NCI-H1092 treated with DMSO at 0.1 percent for 48 hours (cell line): ENCODE data around the gene SFTPD.
A peak's percentile ranks its signal among the peaks of the same experiment; 100 is the strongest.

ENCODE experiments used
- DNase-seq: peaks from one replicate; lab custom pipeline; 2025; lab: John Stamatoyannopoulos, UW

The SFTPD gene

GRCh38 chr10:79944428-79945395, 4.2 kb downstream of the SFTPD start:
- DNase-seq: no peak

- no peak for DNase-seq
These were observed 5.0 kb downstream of the SFTPD start for GRCh38 chr10:79943871-79944270.

DNA sequence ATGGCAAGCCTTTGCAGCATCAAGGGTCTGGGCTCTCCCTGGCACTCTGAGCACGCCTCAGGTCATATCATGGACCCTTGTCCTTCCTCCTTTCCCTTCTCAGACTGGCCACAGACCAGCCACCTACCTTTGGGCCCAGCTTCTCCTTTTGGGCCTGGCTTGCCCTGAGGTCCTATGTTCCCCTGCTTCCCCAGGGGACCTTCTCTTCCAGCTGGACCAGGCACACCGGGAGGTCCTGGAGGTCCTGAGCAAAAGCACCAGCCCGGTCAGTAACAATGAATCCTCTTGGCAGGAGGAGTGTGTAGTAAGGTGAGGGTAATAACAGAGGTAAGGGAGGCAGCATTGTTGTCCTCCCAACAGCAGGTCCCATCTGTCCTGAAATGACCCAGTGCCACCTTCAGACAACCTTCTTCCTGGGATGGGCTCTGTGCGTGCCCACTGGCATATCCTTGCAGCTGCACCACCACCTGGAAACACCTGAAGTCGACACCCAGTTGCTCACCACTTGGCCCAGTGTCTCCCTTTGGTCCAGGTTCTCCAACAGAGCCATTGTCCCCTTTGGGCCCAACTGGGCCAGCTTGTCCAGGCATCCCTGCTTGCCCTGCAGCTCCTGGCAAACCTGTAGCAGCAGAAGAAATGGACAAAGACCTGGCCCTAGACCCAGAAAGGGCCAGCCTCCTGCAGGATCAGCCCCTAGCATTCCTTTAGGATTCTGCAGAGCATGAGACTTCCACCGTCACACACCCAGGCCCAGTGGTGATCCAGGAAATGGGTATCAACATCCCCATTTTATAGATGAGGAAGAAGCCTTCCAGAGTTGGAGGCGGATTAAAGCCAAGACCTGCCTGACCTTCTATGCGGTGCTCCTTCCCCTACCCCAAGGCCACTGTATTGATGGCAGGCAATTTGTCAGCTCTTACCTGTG, 6.4 kb downstream of the SFTPD start:
- no peak for DNase-seq

DNA sequence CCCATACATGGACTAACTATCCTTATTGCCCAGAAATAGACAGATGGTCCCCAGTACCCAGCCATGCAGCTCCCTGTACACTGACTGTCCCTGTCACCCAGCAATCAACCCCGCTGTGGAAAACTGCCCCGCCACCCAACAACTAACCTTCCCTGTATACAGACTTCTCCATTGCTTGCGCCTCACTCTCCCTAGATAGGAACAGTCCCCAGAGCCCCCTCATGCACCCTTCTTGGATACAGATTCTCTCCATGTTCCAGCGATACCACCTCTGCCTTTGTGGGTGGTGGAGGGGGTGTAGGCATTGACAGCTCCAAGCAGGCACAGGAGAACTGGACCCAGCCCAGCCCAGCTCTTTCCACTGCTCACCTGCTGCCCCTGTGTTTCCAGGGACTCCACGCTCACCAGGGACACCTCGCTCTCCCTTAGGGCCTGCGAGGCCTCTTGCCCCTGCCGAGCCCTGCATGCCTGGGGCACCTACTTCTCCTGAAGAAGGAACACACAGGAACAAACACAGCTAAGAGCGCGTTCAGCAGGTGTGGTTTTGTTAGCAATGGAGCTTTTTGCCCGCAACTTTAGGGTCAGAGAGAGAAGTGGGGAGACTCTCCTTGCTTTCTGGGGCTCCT, 7.2 kb downstream of the SFTPD start:
- DNase-seq: no peak

GRCh38 chr10:79941146-79941545, 7.8 kb downstream of the SFTPD start:
- no peak for DNase-seq

DNA sequence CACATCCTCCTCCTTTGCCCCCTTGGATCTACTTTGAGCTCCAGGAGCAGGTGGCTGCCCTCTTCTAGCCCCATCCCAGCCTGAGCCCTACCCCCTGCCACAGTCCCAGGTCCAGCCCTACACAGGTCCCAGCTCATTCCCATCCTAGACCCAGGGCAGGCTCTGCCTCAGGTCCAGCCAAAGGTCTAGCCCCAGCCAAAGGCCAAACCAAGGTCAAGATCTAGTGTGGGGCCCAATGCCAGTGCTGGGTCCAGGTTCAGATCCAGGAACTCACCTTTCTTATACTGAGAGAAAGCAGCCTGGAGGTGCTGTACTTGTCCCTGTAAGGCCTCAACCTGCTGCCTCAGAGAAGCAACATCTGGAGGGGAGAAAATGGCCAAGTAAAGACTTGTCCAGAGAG, 8.5 kb downstream of the SFTPD start:
- DNase-seq: no peak

DNA sequence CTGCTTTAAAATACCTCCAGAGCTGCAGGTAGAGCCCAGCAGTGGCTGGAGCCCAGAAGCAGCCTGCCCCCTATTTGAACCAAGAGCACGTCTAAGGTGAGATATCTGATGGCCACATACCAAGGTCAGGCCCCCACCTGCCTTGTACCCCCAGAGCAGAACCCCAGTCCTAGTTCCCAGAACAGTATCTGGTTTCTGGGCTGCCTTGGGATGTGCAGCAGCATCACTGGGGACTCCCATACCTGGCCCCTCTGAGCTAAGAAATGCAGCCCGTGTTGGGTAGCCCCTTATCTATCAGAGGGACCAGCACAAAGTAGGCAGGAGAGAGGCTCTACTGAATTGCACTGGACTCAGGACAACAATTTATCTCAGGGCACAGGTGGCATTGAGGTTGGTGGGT, 8.9 kb downstream of the SFTPD start:
- no peak for DNase-seq

GRCh38 chr10:79938728-79939406, 10.0 kb downstream of the SFTPD start:
- no peak for DNase-seq

DNA sequence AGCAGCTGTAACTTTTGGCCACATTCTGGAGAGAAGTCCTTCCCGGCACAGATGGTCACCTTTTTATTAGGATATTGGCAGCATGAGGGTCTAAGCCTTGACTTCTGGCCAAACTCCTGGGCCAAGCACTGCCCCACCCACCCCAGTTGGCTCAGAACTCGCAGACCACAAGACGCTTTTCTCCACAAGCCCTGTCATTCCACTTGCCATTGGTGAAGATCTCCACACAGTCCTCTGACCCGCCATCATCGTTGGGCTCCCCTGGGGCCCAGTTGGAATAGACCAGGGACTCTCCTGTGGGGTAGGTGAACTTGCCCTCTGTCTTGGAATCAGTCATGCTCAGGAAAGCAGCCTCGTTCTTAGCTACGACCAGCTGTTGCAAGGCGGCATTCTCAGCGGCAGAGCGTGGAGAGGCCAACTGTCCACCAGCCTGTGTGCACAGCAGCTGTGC, 11.2 kb downstream of the SFTPD start:
- DNase-seq: no peak

DNA sequence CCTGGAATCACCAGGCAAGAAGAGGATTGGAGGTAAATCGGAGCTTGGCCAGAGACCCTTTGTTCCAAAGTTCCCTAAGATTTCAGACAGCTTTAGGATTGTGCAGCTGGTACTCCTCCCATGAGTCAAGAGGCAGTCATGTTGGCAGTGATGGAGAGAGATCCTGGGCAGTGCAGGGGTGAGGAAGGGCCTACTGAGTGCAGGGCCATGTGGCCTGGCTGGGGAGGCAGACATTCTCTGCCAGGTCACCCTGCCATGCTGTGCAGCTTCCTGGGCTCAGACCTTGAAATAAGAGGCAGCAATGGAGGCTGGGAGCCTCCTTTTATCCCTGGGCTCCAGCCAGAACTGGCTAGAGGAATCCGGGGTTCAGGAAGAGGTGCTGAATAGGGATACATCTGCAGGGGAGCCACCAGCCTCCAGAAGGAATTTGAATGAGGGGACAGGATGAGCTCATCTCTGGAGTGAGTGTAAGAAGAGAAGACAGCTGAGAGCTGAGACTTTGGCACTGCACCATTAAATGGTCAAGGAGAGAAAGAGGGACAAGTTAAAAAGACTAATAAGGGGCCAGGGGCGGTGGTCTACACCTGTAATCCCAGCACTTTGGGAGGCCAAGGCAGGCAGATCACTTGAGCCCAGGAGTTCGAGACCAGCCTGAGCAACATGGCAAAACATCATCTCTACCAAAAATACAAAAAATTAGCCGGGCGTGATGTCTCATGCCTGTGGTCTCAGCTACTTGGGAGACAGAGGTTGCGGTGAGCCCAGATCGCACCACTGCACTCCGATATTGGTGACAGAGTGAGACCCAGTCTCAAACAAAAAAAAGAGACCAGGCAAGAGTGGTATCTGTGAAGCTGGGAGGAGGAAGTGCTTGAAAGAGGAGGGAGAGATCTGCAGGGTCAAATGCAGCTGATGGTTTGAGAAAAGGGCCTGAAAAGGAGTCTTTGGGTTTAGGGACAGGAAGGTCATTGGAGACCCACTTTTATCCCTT, 12.0 kb downstream of the SFTPD start:
- no peak for DNase-seq

DNA sequence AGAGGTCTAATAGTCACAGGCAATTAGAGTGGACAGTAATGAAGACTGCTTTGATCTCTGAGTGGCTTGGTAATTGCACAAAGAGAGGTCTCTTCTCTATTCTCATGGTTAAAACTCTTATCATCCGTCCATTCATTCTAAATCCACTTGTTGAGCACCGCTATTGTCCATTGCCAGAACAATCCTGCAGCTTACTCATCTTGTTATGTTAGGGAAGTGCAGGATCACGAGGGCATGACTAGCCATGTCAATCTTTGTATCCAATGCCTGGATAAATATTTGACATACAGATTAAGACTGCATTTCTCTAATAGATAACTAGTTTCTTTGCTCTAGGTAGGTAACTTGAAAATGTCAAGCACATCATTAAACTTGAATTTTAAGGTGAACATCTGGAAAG, 14.9 kb downstream of the SFTPD start:
- DNase-seq: no peak

DNA sequence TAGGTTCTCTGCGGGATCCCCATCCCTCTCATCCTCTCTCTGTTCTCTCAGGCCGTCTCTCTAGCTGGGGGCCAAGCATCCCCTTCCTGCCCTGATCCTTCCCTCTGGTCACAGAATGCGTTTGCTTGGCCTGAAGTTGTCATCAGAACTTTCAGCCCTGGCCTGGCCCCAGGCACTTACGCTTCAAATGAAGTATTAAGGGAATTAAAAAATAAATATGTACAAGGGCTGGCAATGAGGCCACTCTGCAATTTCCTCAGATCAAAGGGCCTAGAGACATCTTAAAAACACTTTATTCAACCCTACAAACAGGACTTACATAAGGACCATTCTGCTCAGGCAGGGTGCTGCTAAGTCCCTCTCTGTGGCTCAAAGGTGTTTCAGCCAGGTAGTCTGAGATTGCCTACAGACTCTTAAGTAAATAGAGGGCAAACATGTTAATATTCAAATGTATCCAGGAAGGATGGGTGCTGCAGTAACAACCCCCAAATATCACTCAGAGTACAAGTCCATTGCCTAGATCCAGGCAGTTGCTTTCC, 16.0 kb downstream of the SFTPD start:
- DNase-seq: no peak

DNA sequence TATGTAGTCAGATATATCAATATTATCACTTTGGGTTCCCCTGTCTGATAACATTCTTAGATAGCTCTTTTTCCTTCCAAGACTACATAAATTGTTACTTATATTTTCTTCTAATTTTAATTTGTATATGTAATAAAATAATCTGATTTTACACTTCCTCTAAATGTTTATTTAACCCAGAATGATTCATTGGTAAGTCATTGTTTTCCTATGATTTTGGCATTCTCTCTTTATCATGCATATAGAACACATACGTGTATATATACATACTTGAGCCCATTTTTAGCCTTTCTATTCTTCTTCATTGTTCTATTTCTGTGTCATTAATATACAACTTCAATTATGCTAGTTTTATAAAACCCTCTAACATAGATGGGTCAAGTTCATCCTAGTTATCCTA, 16.6 kb downstream of the SFTPD start:
- no peak for DNase-seq

DNA sequence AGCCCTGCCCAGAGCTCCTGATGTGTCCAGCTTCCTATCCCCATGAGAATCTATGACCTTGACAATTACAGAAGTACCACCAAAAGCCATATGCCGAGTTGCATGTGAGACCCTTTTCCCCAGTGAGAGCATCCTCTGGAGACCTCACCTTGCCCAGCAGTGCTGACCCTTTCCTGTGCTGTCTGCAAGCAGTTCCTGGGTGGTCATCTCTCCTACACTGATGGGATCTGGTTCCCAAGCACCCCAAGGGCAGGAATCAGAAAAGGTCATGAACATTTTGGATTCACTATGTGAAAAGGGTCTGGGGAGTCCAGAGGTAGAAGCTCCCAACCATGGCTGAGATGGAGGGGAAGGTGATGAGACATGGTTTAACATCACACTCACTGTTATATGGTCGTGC, 18.2 kb downstream of the SFTPD start:
- DNase-seq: no peak

GRCh38 chr10:79930267-79930666, 18.6 kb downstream of the SFTPD start:
- DNase-seq: no peak

DNA sequence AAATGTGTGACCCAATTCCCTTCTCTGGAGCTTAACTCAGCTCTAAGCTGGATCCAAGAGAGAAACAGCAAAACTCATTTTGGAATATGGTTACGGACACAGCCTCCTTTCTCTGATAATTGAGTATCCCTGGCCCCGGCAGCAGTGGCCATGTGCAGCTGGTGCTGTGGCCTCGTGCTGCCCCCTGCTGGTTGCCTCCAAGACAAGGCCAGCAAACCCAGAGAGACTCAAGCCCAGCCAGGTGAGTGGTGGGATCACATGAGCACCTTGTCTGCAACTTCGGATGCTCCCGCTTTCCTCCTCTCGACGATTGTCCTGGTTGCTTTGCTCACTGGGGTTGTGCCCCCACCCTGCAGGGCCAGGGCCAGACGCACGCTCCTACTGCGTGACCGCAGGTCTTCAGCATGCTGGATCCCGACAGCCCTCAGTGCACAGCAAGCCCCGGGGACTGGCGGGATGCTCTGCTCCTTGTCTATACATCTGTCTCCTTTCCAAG, 19.4 kb downstream of the SFTPD start:
- peak; percentile 50 for DNase-seq

- no peak for DNase-seq
These were observed 20.8 kb downstream of the SFTPD start for GRCh38 chr10:79928028-79928583.

DNA sequence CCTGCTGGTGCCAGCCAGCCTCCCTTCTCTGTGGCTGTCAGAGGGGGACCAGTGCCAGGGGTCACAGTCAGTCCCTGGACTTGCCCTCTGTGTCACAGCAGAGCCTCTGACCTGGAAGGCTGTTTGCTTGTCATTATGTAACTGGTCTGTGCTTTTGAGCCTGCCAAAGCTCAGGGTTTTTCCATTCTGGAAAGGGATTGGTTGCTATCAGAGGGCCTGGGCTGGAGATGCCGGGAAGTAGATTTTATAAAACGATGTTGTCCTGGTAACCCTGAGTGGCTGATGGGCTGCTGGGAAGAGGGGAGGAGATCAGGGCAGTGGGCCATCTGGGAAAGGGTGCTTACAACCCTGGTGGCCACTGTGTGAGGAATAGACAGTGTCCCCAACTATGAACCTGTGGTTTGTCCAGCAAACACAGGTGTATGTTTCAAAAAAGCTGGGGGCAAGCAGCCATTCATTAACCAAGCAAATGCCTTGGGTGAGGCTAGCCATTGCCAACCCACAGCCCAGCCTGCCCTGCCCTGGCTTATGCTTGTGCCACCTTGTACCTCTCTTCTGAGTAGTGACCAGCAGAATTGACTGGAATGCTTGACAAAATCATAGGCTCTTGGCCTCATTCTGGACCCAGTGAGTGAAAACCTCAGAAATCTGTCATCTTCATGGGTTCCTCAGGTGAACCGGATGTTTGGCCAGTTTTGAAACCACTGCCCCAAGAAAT, 21.6 kb downstream of the SFTPD start:
- DNase-seq: peak; percentile 6

DNA sequence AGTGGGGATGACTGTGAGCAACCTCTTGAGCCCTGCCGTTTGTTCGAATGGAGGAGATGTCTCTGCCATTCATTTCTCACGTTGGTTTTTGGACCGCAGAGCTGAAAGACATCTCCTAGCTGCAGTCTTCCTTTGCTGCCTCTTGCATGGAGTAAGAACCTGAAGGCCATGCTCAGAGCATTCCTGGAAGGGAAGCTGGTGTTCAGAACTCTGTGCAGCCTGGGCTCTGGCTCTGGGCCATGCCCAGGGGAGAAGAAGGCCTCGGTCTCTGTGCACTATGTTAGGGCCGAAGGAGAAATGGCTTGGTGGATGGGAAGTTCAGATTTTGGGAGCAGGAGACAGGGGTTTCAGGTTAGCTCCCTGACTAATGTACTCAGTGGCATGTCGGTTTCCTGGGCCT, 22.9 kb downstream of the SFTPD start:
- no peak for DNase-seq
